Measurements from ENCODE around the gene SSR2.

SSR2 gene

DNA sequence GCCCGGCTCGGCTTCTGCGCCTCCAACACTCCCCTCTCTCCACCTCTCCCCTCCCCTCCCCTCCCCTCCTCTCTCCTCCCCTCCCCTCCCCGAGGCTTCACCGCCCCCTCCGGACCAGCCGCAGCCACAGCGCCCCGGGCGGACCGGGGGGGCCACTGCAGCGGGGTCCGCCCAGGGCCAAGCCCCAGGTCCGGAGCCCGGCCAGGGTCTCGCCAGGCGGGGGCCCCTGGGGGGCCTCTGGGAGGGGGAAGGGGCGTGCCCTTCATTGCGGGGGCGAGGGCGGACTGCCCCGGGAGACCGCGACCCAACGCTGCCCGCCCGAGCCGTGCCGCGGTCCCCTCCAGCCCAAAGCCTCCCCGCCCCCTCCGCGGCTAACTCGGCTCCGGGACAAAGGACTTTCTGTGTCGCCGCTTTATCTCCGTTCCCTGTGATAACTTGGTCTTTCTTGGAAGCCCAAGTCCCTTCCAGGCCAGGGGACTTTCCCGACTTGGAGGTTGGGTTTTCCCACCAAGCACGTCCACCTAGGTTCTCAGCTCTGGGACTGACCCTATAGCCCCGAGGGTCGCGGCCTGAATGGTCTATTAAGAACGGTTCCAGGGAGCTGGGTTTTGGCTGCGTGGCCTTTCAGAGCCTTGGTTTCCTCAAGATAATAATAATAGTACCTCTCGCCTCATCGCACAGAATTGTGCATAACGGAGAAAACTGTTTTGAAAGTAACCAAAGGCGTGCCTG is 33.2 kb upstream of the SSR2 start, which contains the start of gene UBQLN4:
Gene UBQLN4 (minus strand): TSS at position 31 of the 732 bp plus-strand sequence. CDS start 97 bp downstream, outside the sequence.
- ChIA-PET POLR2A (no interaction called here), CTCF (interaction anchor here (0.6 to 1.4 kb wide), 6 partner anchors 11 to 99 kb away, joined by 3 to 5 read pairs (median 4); no protein-coding TSS in a partner anchor)
- H3K4me3 ChIP-seq (ENCODE audit: low read depth, low read length), result peak within 1 kb of the TSS; percentile 87
- no peaks in the 10 kb centered on the region for H3K4me1 ChIP-seq (ENCODE audit: control insufficient read depth, insufficient read depth, low read length)
- no peaks in the 10 kb centered on the region for H3K9me3 ChIP-seq (ENCODE audit: control insufficient read depth, insufficient read depth, low read depth, low read length)
- peak within 1 kb of the TSS; percentile 82 for H3K27ac ChIP-seq (ENCODE audit: extremely low read depth, low read depth, low read length)
- peaks cover 0 to 45% of the 10 kb centered on the region in 2 experiments; a peak in 2 of 3 replicates for H3K36me3 ChIP-seq (ENCODE audit: control insufficient read depth in 2 of 2, insufficient read depth in 1 of 2, low read length in 2 of 2)
- TF ChIP-seq PBX3 (CRISPR knock-in tag; IDR thresholded peaks at IDR 0.05), result no peak
- peak; percentile 33; the same call in 1 of the 2 replicates for TF ChIP-seq ZNF600 (tag by site-specific recombination; IDR thresholded peaks at IDR 0.05)
- TF ChIP-seq, protein P1, sequence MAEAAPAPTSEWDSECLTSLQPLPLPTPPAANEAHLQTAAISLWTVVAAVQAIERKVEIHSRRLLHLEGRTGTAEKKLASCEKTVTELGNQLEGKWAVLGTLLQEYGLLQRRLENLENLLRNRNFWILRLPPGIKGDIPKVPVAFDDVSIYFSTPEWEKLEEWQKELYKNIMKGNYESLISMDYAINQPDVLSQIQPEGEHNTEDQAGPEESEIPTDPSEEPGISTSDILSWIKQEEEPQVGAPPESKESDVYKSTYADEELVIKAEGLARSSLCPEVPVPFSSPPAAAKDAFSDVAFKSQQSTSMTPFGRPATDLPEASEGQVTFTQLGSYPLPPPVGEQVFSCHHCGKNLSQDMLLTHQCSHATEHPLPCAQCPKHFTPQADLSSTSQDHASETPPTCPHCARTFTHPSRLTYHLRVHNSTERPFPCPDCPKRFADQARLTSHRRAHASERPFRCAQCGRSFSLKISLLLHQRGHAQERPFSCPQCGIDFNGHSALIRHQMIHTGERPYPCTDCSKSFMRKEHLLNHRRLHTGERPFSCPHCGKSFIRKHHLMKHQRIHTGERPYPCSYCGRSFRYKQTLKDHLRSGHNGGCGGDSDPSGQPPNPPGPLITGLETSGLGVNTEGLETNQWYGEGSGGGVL (tag by site-specific recombination; IDR thresholded peaks at IDR 0.05), result peak; percentile 98
- TF ChIP-seq ZNF624 (tag by site-specific recombination; IDR thresholded peaks at IDR 0.05), result no peak
- no peak for TF ChIP-seq ZNF830 (tag by site-specific recombination; IDR thresholded peaks at IDR 0.05; ENCODE audit: low read depth)
- TF ChIP-seq, protein P2, sequence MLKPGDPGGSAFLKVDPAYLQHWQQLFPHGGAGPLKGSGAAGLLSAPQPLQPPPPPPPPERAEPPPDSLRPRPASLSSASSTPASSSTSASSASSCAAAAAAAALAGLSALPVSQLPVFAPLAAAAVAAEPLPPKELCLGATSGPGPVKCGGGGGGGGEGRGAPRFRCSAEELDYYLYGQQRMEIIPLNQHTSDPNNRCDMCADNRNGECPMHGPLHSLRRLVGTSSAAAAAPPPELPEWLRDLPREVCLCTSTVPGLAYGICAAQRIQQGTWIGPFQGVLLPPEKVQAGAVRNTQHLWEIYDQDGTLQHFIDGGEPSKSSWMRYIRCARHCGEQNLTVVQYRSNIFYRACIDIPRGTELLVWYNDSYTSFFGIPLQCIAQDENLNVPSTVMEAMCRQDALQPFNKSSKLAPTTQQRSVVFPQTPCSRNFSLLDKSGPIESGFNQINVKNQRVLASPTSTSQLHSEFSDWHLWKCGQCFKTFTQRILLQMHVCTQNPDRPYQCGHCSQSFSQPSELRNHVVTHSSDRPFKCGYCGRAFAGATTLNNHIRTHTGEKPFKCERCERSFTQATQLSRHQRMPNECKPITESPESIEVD (tag by site-specific recombination; IDR thresholded peaks at IDR 0.05), result no peak
- TF ChIP-seq ZNF701 (tag by site-specific recombination; IDR thresholded peaks at IDR 0.05), result no peak
- no peak for TF ChIP-seq ZNF121 (tag by site-specific recombination; IDR thresholded peaks at IDR 0.05)
- no peak for TF ChIP-seq ZNF670 (tag by site-specific recombination; IDR thresholded peaks at IDR 0.05; ENCODE audit: low read depth)
- no peak for TF ChIP-seq ZNF146 (tag by site-specific recombination; IDR thresholded peaks at IDR 0.05)
- TF ChIP-seq SP7 (tag by site-specific recombination; IDR thresholded peaks at IDR 0.05), result no peak
- no peak for TF ChIP-seq ZNF558 (tag by site-specific recombination; IDR thresholded peaks at IDR 0.05)
- no peak for TF ChIP-seq ZNF843 (tag by site-specific recombination; IDR thresholded peaks at IDR 0.05)
- no peak for TF ChIP-seq ZNF174 (tag by site-specific recombination; IDR thresholded peaks at IDR 0.05)
- peak; percentile 40; the same call in 1 of the 2 replicates for TF ChIP-seq ZSCAN30 (tag by site-specific recombination; IDR thresholded peaks at IDR 0.05)
- TF ChIP-seq ZNF677 (tag by site-specific recombination; IDR thresholded peaks at IDR 0.05), result no peak
- TF ChIP-seq ZNF184 (tag by site-specific recombination; IDR thresholded peaks at IDR 0.05), result no peak
- TF ChIP-seq ZNF391 (tag by site-specific recombination; IDR thresholded peaks at IDR 0.05; ENCODE audit: borderline replicate concordance, low read depth), result no peak
- TF ChIP-seq ZNF560 (tag by site-specific recombination; IDR thresholded peaks at IDR 0.05; ENCODE audit: borderline replicate concordance), result no peak
- TF ChIP-seq ZNF23 (tag by site-specific recombination; IDR thresholded peaks at IDR 0.05; ENCODE audit: borderline replicate concordance), result no peak
- TF ChIP-seq HOXC10 (CRISPR knock-in tag; IDR thresholded peaks at IDR 0.05), result no peak
- no peak for TF ChIP-seq SETDB1 (IDR thresholded peaks at IDR 0.05; ENCODE audit: insufficient read length, low read length)
- TF ChIP-seq TRIM28 (IDR thresholded peaks at IDR 0.05; ENCODE audit: borderline replicate concordance, low read length), result no peak
- no peak for TF ChIP-seq ZNF571 (tag by site-specific recombination; IDR thresholded peaks at IDR 0.05)
- TF ChIP-seq, protein P3, sequence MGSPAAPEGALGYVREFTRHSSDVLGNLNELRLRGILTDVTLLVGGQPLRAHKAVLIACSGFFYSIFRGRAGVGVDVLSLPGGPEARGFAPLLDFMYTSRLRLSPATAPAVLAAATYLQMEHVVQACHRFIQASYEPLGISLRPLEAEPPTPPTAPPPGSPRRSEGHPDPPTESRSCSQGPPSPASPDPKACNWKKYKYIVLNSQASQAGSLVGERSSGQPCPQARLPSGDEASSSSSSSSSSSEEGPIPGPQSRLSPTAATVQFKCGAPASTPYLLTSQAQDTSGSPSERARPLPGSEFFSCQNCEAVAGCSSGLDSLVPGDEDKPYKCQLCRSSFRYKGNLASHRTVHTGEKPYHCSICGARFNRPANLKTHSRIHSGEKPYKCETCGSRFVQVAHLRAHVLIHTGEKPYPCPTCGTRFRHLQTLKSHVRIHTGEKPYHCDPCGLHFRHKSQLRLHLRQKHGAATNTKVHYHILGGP (tag by site-specific recombination; IDR thresholded peaks at IDR 0.05), result no peak
- TF ChIP-seq ZNF585B (tag by site-specific recombination; IDR thresholded peaks at IDR 0.05), result no peak
- no peak for TF ChIP-seq ZNF549 (tag by site-specific recombination; IDR thresholded peaks at IDR 0.05)
- TF ChIP-seq ZNF169 (tag by site-specific recombination; IDR thresholded peaks at IDR 0.05), result no peak
- no peak for TF ChIP-seq OVOL3 (tag by site-specific recombination; IDR thresholded peaks at IDR 0.05)
- TF ChIP-seq, protein P4, sequence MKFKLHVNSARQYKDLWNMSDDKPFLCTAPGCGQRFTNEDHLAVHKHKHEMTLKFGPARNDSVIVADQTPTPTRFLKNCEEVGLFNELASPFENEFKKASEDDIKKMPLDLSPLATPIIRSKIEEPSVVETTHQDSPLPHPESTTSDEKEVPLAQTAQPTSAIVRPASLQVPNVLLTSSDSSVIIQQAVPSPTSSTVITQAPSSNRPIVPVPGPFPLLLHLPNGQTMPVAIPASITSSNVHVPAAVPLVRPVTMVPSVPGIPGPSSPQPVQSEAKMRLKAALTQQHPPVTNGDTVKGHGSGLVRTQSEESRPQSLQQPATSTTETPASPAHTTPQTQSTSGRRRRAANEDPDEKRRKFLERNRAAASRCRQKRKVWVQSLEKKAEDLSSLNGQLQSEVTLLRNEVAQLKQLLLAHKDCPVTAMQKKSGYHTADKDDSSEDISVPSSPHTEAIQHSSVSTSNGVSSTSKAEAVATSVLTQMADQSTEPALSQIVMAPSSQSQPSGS (tag by site-specific recombination; IDR thresholded peaks at IDR 0.05; ENCODE audit: low read depth), result no peak
- peak; percentile 80; the same call in 1 of the 2 replicates for TF ChIP-seq REPIN1 (tag by site-specific recombination; IDR thresholded peaks at IDR 0.05; ENCODE audit: low read depth)
- TF ChIP-seq ZNF350 (tag by site-specific recombination; IDR thresholded peaks at IDR 0.05), result no peak
- no peak for TF ChIP-seq ZBTB7A (tag by site-specific recombination; IDR thresholded peaks at IDR 0.05; ENCODE audit: low read depth)

Measured in HEK293 (cell line).